WTC11 (cell line): ENCODE results near the gene THEMIS2. TPM values are rescaled to one million over a fixed set of nuclear protein-coding genes. Genes with fewer than 3 reads are reported as not detected.

Source experiments
- ATAC-seq: fragments of 200-7000 bp; cut with Tn5 transposase; 2 replicates; pipeline ENCODE4 v1.10.0; 2021; ENCODE audit warnings: mild to moderate bottlenecking, moderate library complexity
- CTCF ChIA-PET: fragments of 300-600 bp; sonication (Branson Sonifier 250); formaldehyde crosslinking; loops from one replicate; lab custom pipeline; 2021; ENCODE audit warnings: antibody characterized with exemption; lab: Charles Lee
- POLR2A ChIA-PET: fragments of 350-600 bp; sonication (Branson Sonifier 250); formaldehyde crosslinking; loops from one replicate; lab custom pipeline; 2021; ENCODE audit warnings: antibody characterized with exemption; lab: Charles Lee
- DNase-seq: peaks from one replicate; pipeline ENCODE4 v3.0.0; 2021; ENCODE audit warnings: low spot score
- H3K27ac Mint-ChIP-seq: 2 replicates; pipeline ENCODE4 v1.8.0; 2021; ENCODE audit warnings: mixed read lengths
- H3K27me3 Mint-ChIP-seq: 2 replicates; pipeline ENCODE4 v1.8.0; 2021; ENCODE audit warnings: low read depth, mild to moderate bottlenecking, moderate library complexity, mixed read lengths
- H3K36me3 Mint-ChIP-seq: 2 replicates; pipeline ENCODE4 v1.8.0; 2021; ENCODE audit warnings: mixed read lengths
- H3K4me1 Mint-ChIP-seq: 2 replicates; pipeline ENCODE4 v1.8.0; 2022; ENCODE audit warnings: mixed read lengths
- H3K4me3 Mint-ChIP-seq: 2 replicates; pipeline ENCODE4 v1.8.0; 2021; ENCODE audit warnings: mild to moderate bottlenecking, moderate library complexity, mixed read lengths
- H3K9me3 Mint-ChIP-seq: 2 replicates; pipeline ENCODE4 v1.8.0; 2021; ENCODE audit warnings: mixed read lengths
- ATF1 ChIP-seq: sonication (generic); formaldehyde crosslinking; IDR thresholded peaks from 2 replicates; pipeline ENCODE4 v1.8.1; 2023; ENCODE audit warnings: mild to moderate bottlenecking, moderate library complexity, missing genetic modification reagents
- CBFB ChIP-seq: sonication (generic); formaldehyde crosslinking; IDR thresholded peaks from 2 replicates; pipeline ENCODE4 v1.8.1; 2022; ENCODE audit warnings: mild to moderate bottlenecking, low read depth, missing genetic modification reagents
- GABPB1 ChIP-seq: sonication (generic); formaldehyde crosslinking; IDR thresholded peaks from 2 replicates; pipeline ENCODE4 v1.8.1; 2023; ENCODE audit warnings: mild to moderate bottlenecking, missing genetic modification reagents
- MAX ChIP-seq: sonication (generic); formaldehyde crosslinking; IDR thresholded peaks from 2 replicates; pipeline ENCODE4 v1.8.0; 2022; ENCODE audit warnings: mild to moderate bottlenecking, missing genetic modification reagents
- NFYB ChIP-seq: sonication (generic); formaldehyde crosslinking; conservative IDR thresholded peaks from 2 replicates; pipeline ENCODE4 v1.8.0; 2022; ENCODE audit warnings: low read depth, missing genetic modification reagents
- TCF7 ChIP-seq: sonication (generic); formaldehyde crosslinking; IDR thresholded peaks from 2 replicates; pipeline ENCODE4 v1.8.0; 2022; ENCODE audit warnings: mild to moderate bottlenecking, low read depth, missing genetic modification reagents, moderate library complexity
- TEAD1 ChIP-seq: sonication (generic); formaldehyde crosslinking; IDR thresholded peaks from 2 replicates; pipeline ENCODE4 v1.8.0; 2022; ENCODE audit warnings: mild to moderate bottlenecking, missing genetic modification reagents
- TEAD4 ChIP-seq: sonication (generic); formaldehyde crosslinking; IDR thresholded peaks from 2 replicates; pipeline ENCODE4 v1.8.0; 2022; ENCODE audit warnings: mild to moderate bottlenecking, missing genetic modification reagents
- ZNF121 ChIP-seq: sonication (generic); formaldehyde crosslinking; IDR thresholded peaks from 2 replicates; pipeline ENCODE4 v1.8.0; 2023; ENCODE audit warnings: missing genetic modification reagents
- ZNF396 ChIP-seq: fragments of 250-450 bp; sonication (Bioruptor Pico); IDR thresholded peaks from 2 replicates; pipeline ENCODE4 v1.8.0; 2021; ENCODE audit warnings: mild to moderate bottlenecking, moderate library complexity, borderline replicate concordance
- total RNA-seq: library from RNA; stranded (reverse); gene quantifications from 3 replicates; pipeline ENCODE4 v1.2.3, GENCODE V29; 2021
- TF ChIP-seq, protein P1 (sequence below): sonication (generic); formaldehyde crosslinking; IDR thresholded peaks from 2 replicates; pipeline ENCODE4 v1.8.0; 2023; ENCODE audit warnings: missing genetic modification reagents, mild to moderate bottlenecking, borderline replicate concordance
- TF ChIP-seq, protein P2 (sequence below): sonication (generic); formaldehyde crosslinking; IDR thresholded peaks from 2 replicates; pipeline ENCODE4 v1.8.1; 2022; ENCODE audit warnings: mild to moderate bottlenecking, missing genetic modification reagents, moderate library complexity, borderline replicate concordance
- TF ChIP-seq, protein P3 (sequence below): fragments of 250-450 bp; sonication (Bioruptor Pico); IDR thresholded peaks from 2 replicates; pipeline ENCODE4 v1.9.0; 2021; ENCODE audit warnings: moderate library complexity, mild to moderate bottlenecking, inconsistent platforms, borderline replicate concordance
- TF ChIP-seq, protein P4 (sequence below): sonication (generic); formaldehyde crosslinking; IDR thresholded peaks from 2 replicates; pipeline ENCODE4 v1.8.1; 2023; ENCODE audit warnings: mild to moderate bottlenecking, missing genetic modification reagents, moderate library complexity
- TF ChIP-seq, protein P5 (sequence below): sonication (generic); formaldehyde crosslinking; IDR thresholded peaks from 2 replicates; pipeline ENCODE4 v1.8.0; 2022; ENCODE audit warnings: mild to moderate bottlenecking, missing genetic modification reagents

THEMIS2 gene
- total RNA-seq, 1 experiment from 2014 or later = 12.7 TPM

- ATAC-seq (no peak), DNase-seq (no peak)
- no peaks in the 10 kb centered on the region; the same call in 1 of the 2 replicates for H3K27me3 Mint-ChIP-seq
- H3K27ac Mint-ChIP-seq = no peak overlapping the region
- H3K4me3 Mint-ChIP-seq = no peak overlapping the region
- TF ChIP-seq, protein P1, sequence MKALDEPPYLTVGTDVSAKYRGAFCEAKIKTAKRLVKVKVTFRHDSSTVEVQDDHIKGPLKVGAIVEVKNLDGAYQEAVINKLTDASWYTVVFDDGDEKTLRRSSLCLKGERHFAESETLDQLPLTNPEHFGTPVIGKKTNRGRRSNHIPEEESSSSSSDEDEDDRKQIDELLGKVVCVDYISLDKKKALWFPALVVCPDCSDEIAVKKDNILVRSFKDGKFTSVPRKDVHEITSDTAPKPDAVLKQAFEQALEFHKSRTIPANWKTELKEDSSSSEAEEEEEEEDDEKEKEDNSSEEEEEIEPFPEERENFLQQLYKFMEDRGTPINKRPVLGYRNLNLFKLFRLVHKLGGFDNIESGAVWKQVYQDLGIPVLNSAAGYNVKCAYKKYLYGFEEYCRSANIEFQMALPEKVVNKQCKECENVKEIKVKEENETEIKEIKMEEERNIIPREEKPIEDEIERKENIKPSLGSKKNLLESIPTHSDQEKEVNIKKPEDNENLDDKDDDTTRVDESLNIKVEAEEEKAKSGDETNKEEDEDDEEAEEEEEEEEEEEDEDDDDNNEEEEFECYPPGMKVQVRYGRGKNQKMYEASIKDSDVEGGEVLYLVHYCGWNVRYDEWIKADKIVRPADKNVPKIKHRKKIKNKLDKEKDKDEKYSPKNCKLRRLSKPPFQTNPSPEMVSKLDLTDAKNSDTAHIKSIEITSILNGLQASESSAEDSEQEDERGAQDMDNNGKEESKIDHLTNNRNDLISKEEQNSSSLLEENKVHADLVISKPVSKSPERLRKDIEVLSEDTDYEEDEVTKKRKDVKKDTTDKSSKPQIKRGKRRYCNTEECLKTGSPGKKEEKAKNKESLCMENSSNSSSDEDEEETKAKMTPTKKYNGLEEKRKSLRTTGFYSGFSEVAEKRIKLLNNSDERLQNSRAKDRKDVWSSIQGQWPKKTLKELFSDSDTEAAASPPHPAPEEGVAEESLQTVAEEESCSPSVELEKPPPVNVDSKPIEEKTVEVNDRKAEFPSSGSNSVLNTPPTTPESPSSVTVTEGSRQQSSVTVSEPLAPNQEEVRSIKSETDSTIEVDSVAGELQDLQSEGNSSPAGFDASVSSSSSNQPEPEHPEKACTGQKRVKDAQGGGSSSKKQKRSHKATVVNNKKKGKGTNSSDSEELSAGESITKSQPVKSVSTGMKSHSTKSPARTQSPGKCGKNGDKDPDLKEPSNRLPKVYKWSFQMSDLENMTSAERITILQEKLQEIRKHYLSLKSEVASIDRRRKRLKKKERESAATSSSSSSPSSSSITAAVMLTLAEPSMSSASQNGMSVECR (CRISPR knock-in tag) = no peak
- TF ChIP-seq NFYB (CRISPR knock-in tag) (no peak), ATF1 (CRISPR knock-in tag) (no peak), ZNF396 (CRISPR knock-in tag) (no peak)
- TF ChIP-seq, protein P2, sequence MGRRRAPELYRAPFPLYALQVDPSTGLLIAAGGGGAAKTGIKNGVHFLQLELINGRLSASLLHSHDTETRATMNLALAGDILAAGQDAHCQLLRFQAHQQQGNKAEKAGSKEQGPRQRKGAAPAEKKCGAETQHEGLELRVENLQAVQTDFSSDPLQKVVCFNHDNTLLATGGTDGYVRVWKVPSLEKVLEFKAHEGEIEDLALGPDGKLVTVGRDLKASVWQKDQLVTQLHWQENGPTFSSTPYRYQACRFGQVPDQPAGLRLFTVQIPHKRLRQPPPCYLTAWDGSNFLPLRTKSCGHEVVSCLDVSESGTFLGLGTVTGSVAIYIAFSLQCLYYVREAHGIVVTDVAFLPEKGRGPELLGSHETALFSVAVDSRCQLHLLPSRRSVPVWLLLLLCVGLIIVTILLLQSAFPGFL (CRISPR knock-in tag) = no peak
- TF ChIP-seq, protein P3, sequence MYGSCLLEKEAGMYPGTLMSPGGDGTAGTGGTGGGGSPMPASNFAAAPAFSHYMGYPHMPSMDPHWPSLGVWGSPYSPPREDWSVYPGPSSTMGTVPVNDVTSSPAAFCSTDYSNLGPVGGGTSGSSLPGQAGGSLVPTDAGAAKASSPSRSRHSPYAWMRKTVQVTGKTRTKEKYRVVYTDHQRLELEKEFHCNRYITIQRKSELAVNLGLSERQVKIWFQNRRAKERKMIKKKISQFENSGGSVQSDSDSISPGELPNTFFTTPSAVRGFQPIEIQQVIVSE (CRISPR knock-in tag) = no peak
- no peaks in the 10 kb centered on the region for H3K9me3 Mint-ChIP-seq
- POLR2A ChIA-PET = no interaction called here
- peaks cover 30% of the 10 kb centered on the region for H3K4me1 Mint-ChIP-seq
- no peaks in the 10 kb centered on the region for H3K36me3 Mint-ChIP-seq
- CTCF ChIA-PET = interaction anchor here (0.7 to 1.7 kb wide), 4 partner anchors 9 to 74 kb away, joined by 3 to 10 read pairs (median 3); partner anchors contain the start of gene XKR8
Measured at GRCh38 chr1:27931759-27932158, 59.4 kb downstream of the THEMIS2 start.

- peak within 1 kb of the TSS; percentile 82 for H3K4me3 Mint-ChIP-seq
- no peaks in the 10 kb centered on the region for H3K36me3 Mint-ChIP-seq
- peak; percentile 97 for ATAC-seq
- no peaks in the 10 kb centered on the region for H3K9me3 Mint-ChIP-seq
- DNase-seq = peak; percentile 87
- H3K27me3 Mint-ChIP-seq = no peaks in the 10 kb centered on the region; the same call in 1 of the 2 replicates
- peaks cover 48% of the 10 kb centered on the region for H3K4me1 Mint-ChIP-seq
- H3K27ac Mint-ChIP-seq = peak within 1 kb of the TSS; percentile 88
- ChIA-PET CTCF (interaction anchor here (0.6 to 1.4 kb wide), 4 partner anchors 12 to 356 kb away, joined by 3 to 5 read pairs (median 4); no protein-coding TSS in a partner anchor), POLR2A (interaction anchor here (0.5 to 0.9 kb wide), 3 partner anchors 17 to 209 kb away, joined by 3 to 5 read pairs (median 4); partner anchors contain the start of gene FAM76A)
- peak; percentile 98 for TF ChIP-seq ZNF121 (CRISPR knock-in tag)
- no peak for TF ChIP-seq CBFB (CRISPR knock-in tag)
- no peak for TF ChIP-seq TCF7
- TF ChIP-seq, protein P4, sequence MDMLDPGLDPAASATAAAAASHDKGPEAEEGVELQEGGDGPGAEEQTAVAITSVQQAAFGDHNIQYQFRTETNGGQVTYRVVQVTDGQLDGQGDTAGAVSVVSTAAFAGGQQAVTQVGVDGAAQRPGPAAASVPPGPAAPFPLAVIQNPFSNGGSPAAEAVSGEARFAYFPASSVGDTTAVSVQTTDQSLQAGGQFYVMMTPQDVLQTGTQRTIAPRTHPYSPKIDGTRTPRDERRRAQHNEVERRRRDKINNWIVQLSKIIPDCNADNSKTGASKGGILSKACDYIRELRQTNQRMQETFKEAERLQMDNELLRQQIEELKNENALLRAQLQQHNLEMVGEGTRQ (CRISPR knock-in tag) = peak; percentile 56; the same call in 1 of the 2 replicates
- no peak for TF ChIP-seq TEAD4 (CRISPR knock-in tag)
- TF ChIP-seq MAX = peak; percentile 79
- TF ChIP-seq TEAD1 (CRISPR knock-in tag) = 0 out of 2 replicates have a peak, but pooled peaks have one; percentile 22
- TF ChIP-seq, protein P5, sequence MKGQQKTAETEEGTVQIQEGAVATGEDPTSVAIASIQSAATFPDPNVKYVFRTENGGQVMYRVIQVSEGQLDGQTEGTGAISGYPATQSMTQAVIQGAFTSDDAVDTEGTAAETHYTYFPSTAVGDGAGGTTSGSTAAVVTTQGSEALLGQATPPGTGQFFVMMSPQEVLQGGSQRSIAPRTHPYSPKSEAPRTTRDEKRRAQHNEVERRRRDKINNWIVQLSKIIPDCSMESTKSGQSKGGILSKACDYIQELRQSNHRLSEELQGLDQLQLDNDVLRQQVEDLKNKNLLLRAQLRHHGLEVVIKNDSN (CRISPR knock-in tag) = peak; percentile 50; the same call in 1 of the 2 replicates
- no peak for TF ChIP-seq GABPB1 (CRISPR knock-in tag)
Measured at GRCh38 chr1:27934818-27935549, 62.6 kb downstream of the THEMIS2 start, which contains the start of gene SMPDL3B. SMPDL3B (plus strand) TSS chr1:27935000; CDS start chr1:27935184, 184 bp downstream.
